ENCODE results near the gene LONP2.
"Not testable (repeated sequence)": the region's sequence is repeated elsewhere in the genome, so short reads cannot be mapped to it uniquely, and the experiment has no call there.

LONP2 gene

DNA sequence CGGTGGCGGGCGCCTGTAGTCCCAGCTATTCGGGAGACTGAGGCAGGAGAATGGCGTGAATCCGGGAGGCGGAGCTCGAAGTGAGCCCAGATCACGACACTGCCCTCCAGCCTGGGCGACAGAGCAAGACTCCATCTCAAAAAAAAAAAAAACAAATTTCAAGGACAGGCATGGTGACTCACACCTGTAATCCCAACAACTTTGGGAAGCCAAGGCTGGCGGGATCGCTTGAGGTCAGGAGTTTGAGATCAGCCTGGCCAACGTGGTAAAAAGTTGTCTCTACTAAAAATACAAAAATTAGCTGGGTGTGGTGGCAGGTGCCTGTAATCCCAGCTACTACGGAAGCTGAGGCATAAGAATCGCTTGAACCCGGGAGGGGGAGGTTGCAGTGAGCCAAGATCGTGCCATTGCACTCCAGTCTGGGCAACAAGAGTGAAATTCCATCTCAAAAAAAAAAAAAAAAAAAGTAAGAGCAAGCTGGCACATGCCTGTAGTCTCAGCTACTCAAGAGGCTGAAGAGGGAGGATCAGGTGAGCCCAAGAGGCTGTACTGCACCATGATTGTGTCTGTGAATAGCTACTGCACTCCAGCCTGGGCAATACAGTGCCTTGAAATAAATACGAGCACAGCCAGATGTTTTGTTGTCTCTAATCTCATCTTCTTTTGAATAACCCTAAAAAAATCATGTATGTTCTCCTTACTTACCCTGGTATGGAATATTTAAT, 126.7 kb downstream of the LONP2 start:
- DNase-seq: peak; percentile 43

DNA sequence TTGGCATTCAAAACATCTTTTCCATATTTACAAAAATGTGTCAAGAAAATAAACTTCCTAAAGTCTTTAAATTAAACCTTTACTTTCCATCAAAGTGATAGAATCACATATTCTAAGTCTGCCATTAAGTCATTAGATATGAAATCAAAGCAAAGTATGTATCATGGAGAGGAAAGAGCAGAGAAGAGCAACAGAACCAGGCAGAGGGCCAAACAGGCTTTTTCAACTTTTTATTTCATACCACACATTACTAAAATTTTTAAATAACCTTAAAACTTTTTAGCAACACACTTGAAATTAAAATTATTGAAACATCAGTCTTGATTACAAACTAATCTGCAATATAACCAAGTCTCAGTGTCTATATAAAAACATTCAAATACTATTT, 127.3 kb downstream of the LONP2 start:
- no peak for DNase-seq

DNA sequence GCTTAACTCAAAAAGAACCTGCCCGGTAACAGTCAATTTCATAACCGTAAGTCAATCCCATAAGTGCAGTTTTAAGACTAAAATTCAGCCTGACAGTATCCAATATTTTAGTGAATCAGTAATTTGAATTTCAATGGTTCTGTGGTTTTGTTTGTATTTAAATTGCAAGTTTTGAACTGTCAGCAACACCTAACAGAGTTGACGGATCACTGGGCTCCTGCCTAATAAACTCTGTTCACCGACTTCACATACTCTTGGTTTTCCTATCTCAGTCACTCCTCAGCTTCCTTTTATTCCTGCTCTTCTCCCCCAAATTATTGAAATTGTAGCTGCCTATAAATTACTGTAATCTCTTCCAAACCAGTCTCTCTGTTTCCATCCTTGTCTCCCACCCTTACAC, 128.6 kb downstream of the LONP2 start:
- no peak for DNase-seq

DNA sequence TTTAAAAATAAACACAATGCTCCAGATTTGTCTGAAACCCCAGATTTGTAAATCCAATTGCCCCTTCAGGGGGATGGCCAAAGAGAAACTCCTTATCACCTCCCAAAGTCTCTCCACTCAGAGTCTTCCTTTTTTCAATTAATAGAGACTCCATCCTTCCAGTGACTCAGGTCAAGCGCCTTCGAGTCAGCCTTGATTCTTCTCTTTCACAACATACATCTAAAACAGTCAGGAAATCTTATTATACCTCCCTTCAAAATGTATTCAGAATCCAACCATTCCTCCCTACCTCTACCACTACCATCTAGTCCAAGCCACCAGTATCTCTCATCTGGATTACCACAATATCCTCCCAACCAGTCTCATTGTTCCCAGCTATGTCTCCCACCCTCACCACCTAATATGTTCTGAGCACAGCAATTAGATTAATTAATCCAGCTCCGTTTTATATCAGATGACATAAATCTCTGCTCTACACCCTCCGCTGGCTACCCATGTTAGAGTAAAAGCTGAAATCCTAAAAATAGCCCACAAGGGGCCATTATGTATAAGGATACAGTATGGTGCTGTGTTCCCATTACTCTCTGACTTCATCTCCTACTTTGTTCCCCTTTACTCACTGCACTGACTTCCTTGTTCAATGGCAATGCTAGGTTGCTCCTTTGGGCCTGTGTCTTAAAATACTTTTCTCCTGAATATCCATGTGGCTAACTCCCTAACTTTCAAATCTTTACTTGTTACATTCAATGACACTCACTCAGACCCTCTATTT, 129.3 kb downstream of the LONP2 start:
- DNase-seq: no peak

DNA sequence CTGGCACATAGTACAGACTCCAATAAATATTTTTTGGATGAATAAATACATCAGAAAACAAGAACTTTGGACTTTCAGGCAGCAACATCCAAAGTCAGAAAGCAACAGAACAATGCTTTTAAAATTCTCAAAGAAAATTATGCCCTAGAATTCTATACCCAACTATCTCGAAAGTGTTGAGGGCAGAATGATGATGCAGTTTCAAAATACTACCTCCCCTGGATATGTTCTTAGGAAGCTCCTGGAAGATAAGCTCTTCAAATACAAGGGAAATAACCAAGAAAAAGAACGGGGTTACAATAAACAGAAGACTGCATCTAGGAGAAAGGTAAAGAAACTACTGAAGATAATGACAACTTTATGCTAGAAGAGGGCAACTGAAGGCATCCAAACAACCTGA, 130.2 kb downstream of the LONP2 start:
- DNase-seq: no peak

DNA sequence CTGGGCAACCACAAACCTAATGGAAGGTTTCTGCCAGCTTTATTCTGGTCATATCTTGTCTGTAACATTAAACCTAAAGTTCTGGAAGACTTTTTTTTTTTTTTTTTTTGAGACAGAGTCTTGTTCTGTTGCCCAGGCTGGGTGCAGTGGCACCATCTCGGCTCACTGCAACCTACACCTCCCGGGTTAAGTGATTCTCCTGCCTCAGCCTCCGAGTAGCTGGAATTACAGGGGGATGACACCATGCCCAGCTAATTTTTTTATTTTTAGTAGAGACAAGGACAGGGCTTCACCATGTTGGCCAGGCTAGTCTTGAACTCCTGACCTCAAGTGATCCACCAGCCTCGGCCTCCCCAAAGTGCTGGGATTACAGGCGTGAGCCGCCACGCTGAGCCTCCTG, 133.2 kb downstream of the LONP2 start:
- not testable (repeated sequence) for DNase-seq

DNA sequence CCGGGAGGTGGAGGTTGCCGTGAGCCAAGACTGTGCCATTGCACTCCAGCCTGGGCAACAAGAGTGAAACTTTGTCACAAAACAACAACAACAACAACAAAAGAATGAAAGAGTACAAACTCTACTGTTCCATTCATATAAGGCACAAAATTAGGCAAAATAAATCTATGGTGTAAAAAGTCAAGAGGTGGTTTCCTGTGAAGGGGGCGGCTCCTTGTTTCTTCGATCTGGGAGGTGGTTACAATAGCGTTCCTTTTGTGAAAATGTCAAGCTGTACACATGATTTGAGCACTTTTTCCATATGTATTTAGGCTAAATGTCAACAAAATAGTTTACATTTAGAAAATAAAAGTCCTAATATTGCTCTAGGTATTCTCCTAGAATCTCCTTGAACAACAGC, 134.2 kb downstream of the LONP2 start:
- no peak for DNase-seq

DNA sequence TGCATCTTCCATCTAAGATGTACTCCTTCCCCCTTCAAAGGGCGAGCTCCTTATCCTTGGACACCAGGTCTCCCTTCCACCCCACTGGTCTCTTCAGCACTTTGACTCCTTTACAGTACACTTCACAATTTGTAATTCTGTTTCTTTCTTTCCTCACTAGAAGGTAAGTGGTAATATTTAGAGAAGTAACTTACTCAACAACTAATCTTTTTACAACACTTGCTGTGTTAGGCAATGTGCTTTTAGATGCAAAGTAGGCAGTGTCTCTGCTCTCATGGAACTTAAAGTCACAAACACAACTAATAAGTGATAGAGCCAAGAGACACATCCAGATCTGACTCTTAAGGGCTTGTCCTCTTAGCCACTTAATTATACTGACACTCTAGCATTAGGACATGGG, 134.7 kb downstream of the LONP2 start:
- DNase-seq: no peak

DNA sequence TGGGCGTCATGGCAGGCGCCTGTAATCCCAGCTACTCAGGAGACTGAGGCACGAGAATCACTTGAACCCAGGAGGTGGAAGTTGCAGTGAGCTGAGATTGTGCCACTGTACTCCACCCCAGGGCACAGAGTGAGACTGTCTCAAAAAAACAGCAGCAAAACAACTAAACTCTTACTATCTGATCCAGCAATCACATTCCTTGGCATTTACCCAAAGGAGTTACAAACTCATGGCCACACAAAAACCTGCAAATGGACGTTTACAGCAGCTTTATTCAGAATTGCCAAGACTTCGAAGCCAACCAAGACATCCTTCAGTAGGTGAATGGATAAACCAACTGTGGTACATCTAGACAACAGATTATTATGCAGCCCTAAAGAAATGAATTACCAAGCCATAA, 137.1 kb downstream of the LONP2 start:
- DNase-seq: no peak

DNA sequence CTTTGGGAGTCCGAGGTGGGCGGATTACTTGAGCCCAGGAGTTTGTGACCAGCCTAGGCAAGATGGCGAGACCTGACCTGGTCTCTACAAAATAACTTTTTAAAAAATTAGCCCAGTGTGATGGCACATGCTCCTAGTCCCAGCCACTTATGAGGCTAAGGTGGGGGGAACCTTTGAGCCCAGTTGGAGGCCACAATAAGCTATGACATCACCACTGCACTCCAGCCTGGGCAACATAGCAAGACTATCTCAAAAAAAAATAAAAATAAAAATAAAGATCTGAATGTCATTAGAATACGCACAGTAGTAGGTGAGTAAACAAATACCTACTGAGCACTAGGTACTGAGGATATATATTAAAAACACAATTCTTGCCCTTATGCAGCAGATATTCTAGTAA, 138.0 kb downstream of the LONP2 start:
- DNase-seq: no peak

DNA sequence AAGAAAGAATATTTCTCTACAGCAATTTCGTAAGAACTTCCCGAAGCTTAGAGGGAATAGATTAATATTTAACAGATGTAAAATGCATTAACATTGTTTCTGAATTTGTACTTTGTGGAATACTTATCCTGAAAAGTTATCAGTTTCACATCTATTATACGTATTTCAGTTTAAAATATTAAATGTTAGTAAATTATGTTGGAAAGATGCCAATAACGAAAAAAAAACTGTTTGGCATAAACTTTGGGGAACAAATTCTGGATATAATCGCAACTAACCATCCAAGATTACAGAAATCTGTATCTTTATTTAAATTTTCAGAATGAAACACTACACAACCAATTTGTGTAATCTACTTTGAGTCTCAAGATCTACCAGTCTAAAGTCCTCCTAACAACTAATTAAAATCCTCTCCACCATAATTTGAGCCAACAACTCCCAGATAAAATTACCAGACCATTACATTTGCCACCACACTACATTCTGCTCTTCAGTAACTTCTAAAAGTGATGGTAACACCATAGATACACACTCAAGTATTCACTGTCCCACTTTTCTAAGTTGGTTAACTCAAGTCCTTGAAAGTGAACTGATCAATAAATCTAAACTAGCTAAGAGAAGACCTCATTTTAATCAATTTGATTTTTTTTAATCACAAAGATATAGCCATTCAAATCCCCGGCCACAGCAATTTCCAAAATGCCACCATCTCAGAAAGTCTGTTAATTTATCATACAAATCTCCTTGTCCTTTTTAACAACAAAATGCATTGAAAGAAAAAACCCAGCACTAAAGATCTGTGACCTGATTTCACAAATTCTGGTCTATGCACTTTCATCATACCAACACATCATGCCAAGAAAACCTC, 139.1 kb downstream of the LONP2 start:
- DNase-seq: no peak

DNA sequence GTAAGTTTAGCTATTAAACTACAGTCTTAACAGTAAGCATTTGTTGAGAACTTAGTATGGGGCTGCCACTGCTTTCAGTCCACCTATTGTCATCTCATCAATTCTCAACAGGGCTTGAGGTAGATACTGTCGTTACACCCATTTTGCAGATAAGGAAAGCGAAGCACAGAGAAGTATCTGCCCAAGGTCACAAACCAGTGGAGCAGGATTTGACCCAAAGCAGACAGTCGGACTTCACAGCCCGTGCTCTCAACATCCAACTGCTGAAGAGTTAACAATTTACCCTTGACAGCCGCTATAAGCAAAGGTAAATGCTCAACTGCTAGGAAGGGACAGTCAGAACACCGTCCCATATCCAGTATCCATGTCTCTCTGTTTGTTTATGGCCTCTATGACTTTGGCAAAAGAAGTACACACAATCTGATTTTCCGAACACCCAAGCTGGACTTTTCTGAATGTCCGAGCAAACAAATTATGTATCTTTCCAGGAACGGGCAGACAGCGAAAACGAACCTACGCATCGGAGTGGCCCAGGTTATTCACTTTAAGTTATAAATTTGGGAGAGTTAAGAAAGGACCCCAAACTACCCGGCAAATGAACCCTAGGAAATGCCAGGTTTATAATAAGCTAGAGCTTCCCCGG, 139.9 kb downstream of the LONP2 start:
- DNase-seq: peak; percentile 64

DNA sequence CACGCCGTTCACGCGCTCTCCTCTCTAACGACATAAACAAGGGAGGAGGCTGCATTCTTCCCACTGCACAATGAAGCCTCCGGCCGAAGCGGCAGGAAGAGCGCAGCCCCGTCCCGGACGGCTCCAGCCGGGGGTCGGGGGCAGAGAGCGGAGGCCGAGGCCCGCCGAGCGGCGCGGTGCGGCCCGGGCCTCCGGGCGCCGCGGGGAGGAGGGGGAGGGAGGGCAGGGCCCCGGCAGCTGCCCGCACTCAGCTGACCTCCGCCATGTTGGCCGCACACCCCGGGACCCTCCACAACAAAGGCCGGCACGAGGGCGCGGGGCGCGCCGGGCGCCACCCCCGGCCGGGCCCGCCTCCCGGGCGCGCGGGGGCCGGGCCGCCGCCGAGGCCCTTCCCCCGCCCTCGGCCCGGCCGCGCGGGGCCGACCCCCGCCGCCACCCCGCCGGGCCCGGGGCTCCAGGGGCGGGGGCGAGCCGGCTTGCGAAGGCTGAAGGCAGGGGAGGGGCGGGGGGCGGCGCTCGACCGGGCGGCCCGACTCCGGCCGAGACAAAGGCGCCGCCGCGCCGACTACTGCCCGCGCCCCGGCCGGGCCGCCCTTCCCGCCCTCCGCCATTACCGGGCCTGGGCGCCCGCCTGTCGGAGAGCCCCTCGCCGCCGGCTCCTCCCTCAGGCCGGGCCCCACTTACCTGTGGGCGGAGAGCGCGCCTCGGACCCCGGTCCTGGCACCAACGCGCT, 140.6 kb downstream of the LONP2 start:
- DNase-seq: peak; percentile 62

DNA sequence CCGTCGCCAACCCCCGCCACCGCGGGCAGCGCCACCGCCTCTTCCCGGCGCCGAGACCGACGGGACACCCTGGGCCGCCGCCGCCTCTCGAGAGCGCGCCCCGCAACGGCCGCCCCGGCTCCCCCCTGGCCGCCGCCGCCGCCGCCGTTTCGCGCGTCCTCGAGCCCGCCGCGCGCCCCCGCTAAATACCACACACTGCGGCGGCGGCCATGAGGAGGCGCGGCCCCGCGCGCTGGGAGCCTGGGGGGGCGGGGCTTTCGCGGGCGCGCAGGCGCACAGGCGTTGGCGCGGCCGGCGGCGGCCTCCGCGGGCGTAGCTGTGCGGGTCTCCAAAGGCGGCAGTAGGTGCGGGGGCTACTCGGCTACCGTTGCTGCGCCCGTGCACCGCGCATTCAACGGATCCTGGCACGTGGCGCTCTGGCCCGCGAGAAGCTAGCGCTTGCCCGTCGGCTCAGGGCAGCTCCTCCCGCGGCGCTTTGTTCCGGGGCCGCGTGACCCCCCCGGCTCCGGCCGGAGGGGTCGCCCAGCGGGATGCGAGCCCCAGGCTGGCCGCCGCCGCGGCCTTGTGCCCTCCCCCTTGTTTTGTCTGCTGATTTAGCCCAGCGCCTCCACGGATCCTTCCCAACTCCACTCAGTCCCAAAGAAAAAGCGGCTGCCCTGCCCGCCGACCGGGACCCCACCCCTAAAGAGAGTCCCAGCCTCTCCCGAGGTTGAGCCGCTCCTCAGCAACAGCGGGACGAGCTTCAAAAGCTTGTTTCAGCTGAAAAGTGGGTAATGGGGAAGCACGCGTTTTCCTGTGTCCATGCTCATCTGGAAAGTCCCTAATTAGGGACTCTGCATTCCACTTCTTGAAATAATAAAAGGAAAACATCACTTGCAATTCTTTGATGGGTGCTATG, 141.4 kb downstream of the LONP2 start, which contains the start of gene SIAH1:
TSS of gene SIAH1 (minus strand) at position 161 of the 898 bp plus-strand sequence. CDS start 22,985 bp downstream, outside the sequence.
- peak; percentile 69 for DNase-seq

DNA sequence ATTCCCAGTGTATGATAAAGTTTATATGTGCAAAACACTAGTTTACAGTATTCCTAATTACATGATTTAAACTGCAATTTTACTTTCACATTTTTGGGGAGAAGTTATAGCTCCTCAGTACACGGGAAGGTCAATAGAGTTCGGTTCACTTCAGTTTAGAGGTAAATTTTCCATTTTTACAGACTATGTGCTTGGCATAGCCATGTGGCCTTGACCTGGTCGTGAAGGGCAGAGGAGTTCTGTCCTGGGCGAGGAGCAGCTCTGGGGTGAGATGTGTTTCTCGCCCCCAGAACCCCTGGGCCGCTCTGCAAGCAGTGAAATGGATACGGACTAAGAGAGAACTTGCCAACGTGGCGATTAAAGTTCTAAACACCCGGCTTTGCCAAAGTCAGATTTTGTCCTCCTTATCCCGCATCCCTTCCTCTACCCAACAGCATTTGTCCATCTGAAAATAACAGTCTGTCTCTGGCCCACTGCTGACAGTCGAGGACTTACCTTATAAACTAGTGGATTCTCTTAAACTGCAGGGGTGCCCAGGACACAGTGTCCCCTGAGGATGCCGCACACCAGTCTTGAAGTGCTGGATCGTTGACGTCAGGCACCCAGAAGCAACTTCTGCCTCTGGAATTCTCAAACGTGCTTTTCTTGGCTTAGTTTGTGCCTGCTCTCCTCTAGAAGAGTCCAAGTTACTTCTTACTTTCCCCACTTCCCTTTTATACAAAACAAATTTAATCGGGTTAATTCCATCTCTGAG, 142.6 kb downstream of the LONP2 start:
- DNase-seq: no peak

DNA sequence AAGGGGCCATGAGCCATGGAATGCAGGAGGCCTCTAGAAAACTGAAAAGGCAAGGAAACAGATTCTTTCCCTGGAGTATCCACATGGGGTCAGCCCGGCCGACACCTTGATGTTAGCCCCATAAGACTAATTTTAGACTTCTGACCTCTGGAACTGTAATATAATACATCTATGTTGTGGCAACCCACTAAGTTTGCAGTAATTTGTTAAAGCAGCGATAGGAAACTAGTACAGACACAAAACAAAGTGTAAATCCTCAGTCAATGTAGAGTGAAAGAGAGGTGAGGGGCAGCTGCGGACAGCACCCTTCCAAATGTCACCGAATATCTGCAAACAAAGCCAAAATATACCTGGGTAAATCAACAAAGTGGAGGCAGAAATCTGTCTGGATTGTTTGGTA, 148.3 kb downstream of the LONP2 start:
- DNase-seq: no peak

DNA sequence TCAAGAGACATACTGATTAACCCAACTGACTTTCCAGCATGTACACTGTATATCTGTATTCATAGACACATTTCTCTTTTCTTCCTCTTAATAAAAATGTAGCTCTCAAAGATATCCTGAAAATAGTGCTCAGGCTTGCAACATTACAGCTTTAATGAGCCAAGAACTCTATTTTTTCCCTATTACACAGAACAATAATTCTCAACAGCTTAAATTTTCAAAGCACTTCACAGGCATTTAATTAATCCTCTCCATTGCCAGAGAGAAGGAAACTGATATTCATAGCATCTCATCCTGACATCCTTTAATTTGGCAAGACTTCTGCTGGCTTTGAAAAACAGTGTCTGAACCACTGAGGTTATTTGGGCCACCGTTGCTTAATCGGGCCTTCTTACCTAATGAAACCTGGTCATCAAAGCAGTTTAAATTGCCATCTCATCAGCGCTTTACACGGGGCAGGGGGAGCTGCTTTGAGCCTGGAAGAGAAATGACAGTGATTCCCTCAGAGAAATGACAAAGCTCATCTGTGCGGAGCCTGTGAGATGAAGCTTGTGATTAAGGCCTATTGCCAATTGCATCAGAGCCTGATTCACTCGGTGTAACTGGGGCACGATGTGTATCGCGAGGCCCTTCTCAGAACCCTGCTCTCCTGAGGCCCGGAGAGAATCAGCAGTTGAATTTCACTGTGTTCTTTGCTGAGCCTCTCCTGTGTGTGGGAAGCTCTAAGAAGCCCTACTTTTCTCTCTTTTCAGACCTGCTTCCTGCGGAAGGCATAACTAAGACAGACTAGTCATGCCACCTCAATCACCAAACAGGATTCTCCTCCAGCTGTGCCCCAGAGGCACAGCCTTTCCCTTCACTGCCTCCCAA, 149.6 kb downstream of the LONP2 start:
- no peak for DNase-seq

DNA sequence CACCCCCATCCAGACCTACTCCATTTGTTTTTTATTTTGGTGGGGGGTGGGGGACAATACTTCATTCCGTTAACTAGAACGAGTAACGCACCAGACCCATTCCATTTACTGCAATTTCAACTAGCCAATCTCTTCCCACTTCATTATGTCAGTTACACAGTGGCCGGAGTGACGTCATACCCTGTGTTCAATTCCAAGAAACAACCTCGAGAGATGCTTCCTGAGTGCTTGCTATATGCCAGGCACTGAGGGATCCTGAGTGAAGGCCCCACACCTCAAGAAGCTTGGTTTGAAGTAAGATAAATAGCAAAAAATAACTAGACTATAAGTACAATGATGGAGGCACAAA, 150.2 kb downstream of the LONP2 start:
- no peak for DNase-seq

DNA sequence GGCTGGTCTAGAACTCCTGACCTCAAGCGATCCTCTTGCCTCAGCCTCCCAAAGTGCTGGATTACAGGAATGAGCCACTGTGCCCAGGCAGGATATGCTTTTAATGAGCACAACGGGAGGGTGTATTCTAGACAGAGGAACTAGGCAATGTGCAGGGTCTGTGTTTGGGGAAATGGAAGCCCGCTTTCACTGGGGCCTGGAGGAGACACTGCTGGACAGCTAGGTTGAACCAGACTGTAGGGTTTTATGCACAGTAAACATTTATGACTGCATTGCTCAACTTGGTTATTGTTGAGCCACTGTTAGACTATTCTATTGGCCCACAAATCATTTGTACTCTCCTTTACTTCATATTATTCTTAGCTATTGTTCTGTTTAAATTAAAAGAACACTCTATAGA, 151.3 kb downstream of the LONP2 start:
- DNase-seq: no peak

Measured in NCI-H510A treated with DMSO at 0.1 percent for 48 hours (cell line).